Measurements from ENCODE around the gene PTPN4. TPM values are rescaled to one million over a fixed set of nuclear protein-coding genes. Genes with fewer than 3 reads are reported as not detected.
A peak's percentile ranks its signal among the peaks of the same experiment; 100 is the strongest.

Gene PTPN4
- total and polyA plus RNA-seq, 9 of the 15 experiments (the other 6 are each of a cell fraction or from before 2014, with no cell fraction given) = 5.0 to 32.8 (median 27.3) TPM

- TF ChIP-seq VEZF1 (CRISPR knock-in tag; IDR thresholded peaks at IDR 0.05) (peak; percentile 68), SIX5 (IDR thresholded peaks at IDR 0.05; ENCODE audit: borderline replicate concordance in 1 of 2, insufficient read depth in 1 of 2, low read depth in 1 of 2, low read length in 2 of 2) (no peak), CTBP1 (IDR thresholded peaks at IDR 0.05; ENCODE audit: borderline replicate concordance) (peak; percentile 65; the same call in 1 of the 2 replicates), MGA (IDR thresholded peaks at IDR 0.05) (peak; percentile 99), THAP12 (CRISPR knock-in tag; IDR thresholded peaks at IDR 0.05) (0 out of 2 replicates have a peak, but pooled peaks have one; percentile 6), MCM5 (IDR thresholded peaks at IDR 0.05; ENCODE audit: low read depth) (no peak), E2F8 (IDR thresholded peaks at IDR 0.05; ENCODE audit: low read depth, partially characterized antibody) (peak; percentile 30)
These were observed 253.3 kb downstream of the PTPN4 start, which contains the start of gene EPB41L5 (continued) for GRCh38 chr2:120012771-120013596.

All from K562 (cell line).